Endothelial cell of umbilical vein (primary cell): ENCODE measurements around the gene CCDC195. TPM values are rescaled to one million over a fixed set of nuclear protein-coding genes. Genes with fewer than 3 reads are reported as not detected.

Source experiments
- BruUV-seq: library from RNA; stranded (reverse); fragments of 400-500 nt; replicated peaks from 2 replicates; lab custom pipeline; 2021; lab: Mats Ljungman, UMichigan
- CTCF ChIA-PET: fragments of 300-600, 350-600 bp; sonication (Branson Sonifier 250); formaldehyde crosslinking; loops from one replicate; lab custom pipeline; 2021; ENCODE audit warnings: antibody characterized with exemption, inconsistent platforms; lab: Charles Lee
- POLR2A ChIA-PET: fragments of 300-600, 350-600 bp; sonication (Branson Sonifier 250); formaldehyde crosslinking; loops from one replicate; lab custom pipeline; 2021; ENCODE audit warnings: antibody characterized with exemption, inconsistent platforms; lab: Charles Lee
- DNase-seq: peaks from one replicate; pipeline ENCODE4 v3.0.0-alpha.2; 2011; ENCODE audit warnings: low read depth, low spot score
- FAIRE-seq: peaks from 2 replicates; lab custom pipeline; 2011; peaks lifted over from hg19 to GRCh38; lab: Jason Lieb, UNC
- H2AFZ ChIP-seq: 2 replicates; pipeline ENCODE4 v1.6.0; 2012; ENCODE audit warnings: low read depth, low read length, control low read depth, inconsistent platforms
- H3K27ac ChIP-seq: 2 replicates; pipeline ENCODE4 v1.5.1; 2011; ENCODE audit warnings: low read depth, mild to moderate bottlenecking, control low read depth, low read length, moderate library complexity; ENCODE audit not compliant: insufficient read depth
- H3K27me3 ChIP-seq, 2 experiments: 2 replicates each; pipeline versions ENCODE4 v1.6.0 to v1.6.1; 2011; ENCODE audit warnings: low read length in 2 of 2, mixed read lengths in 1 of 2; ENCODE audit not compliant: control insufficient read depth in 2 of 2, insufficient read depth in 2 of 2
- H3K36me3 ChIP-seq, 2 experiments: 2 replicates in 1 of 2; 3 replicates in 1 of 2; pipeline ENCODE4 v1.5.1; 2011; ENCODE audit warnings: low read length in 2 of 2, mild to moderate bottlenecking in 1 of 2, moderate library complexity in 1 of 2; ENCODE audit not compliant: control insufficient read depth in 2 of 2, insufficient read depth in 2 of 2; ENCODE audit errors: extremely low read depth in 1 of 2
- H3K4me1 ChIP-seq: 3 replicates; pipeline ENCODE4 v1.5.1; 2011; ENCODE audit warnings: mild to moderate bottlenecking, low read length; ENCODE audit not compliant: control insufficient read depth, insufficient read depth; ENCODE audit errors: extremely low read depth
- H3K4me2 ChIP-seq: 2 replicates; pipeline ENCODE4 v1.6.1; 2011; ENCODE audit warnings: low read length, control low read depth, mixed read lengths; ENCODE audit not compliant: insufficient read depth
- H3K4me3 ChIP-seq, 3 experiments: fragments of 200-600 bp in 1 of 3; sonication (generic), shearing (Covaris generic) in 1 of 3; replicated peaks in 1 of 3; 2 replicates each; pipeline ENCODE4 v1.5.1; 2011 to 2016; ENCODE audit warnings: control low read depth in 3 of 3, low read length in 3 of 3, mild to moderate bottlenecking in 2 of 3, inconsistent platforms in 1 of 3, low read depth in 1 of 3, moderate library complexity in 1 of 3; ENCODE audit not compliant: insufficient read depth in 1 of 3
- H3K79me2 ChIP-seq: 2 replicates; pipeline ENCODE4 v1.6.0; 2012; ENCODE audit warnings: low read length, inconsistent platforms; ENCODE audit not compliant: control insufficient read depth, insufficient read depth
- H3K9ac ChIP-seq: replicated peaks from 2 replicates; pipeline ENCODE3; 2011; ENCODE audit warnings: low read length, control low read depth; ENCODE audit not compliant: insufficient read depth; ENCODE audit errors: extremely low read depth
- H3K9me1 ChIP-seq: replicated peaks from 3 replicates; pipeline ENCODE4 v1.6.0; 2011; ENCODE audit warnings: mild to moderate bottlenecking, low read length; ENCODE audit not compliant: control insufficient read depth, insufficient read depth; ENCODE audit errors: extremely low read depth
- H3K9me3 ChIP-seq: replicated peaks from 2 replicates; pipeline ENCODE4 v1.5.1; 2012; ENCODE audit warnings: low read length, inconsistent platforms; ENCODE audit not compliant: control insufficient read depth, insufficient read depth
- H4K20me1 ChIP-seq: replicated peaks from 2 replicates; pipeline ENCODE3; 2011; ENCODE audit warnings: mild to moderate bottlenecking, low read length; ENCODE audit not compliant: control insufficient read depth, insufficient read depth; ENCODE audit errors: extremely low read depth
- EZH2 ChIP-seq: IDR thresholded peaks from 2 replicates; pipeline ENCODE4 v1.6.1; 2012; ENCODE audit warnings: borderline replicate concordance, low read depth, mild to moderate bottlenecking, moderate library complexity, low read length, inconsistent platforms; ENCODE audit not compliant: severe bottlenecking
- FOS ChIP-seq: IDR thresholded peaks from 2 replicates; pipeline ENCODE4 v1.6.1; 2011; ENCODE audit warnings: mild to moderate bottlenecking, low read length, moderate library complexity, borderline replicate concordance; ENCODE audit not compliant: insufficient read depth
- GATA2 ChIP-seq: IDR thresholded peaks from 2 replicates; pipeline ENCODE4 v1.7.0; 2011; ENCODE audit warnings: low read depth, mild to moderate bottlenecking, moderate library complexity, mixed read lengths, low read length; ENCODE audit not compliant: insufficient read length, insufficient read depth
- JUN ChIP-seq: IDR thresholded peaks from 2 replicates; pipeline ENCODE4 v1.6.1; 2011; ENCODE audit warnings: borderline replicate concordance, low read depth; ENCODE audit not compliant: insufficient read length, insufficient read depth
- MYC ChIP-seq: IDR thresholded peaks from one replicate; pipeline ENCODE4 v1.6.1; 2011; ENCODE audit warnings: mild to moderate bottlenecking, low read depth, low read length
- POLR2A ChIP-seq: IDR thresholded peaks from 2 replicates; pipeline ENCODE4 v1.6.1; 2012; ENCODE audit warnings: low read depth, mild to moderate bottlenecking, control low read depth, low read length
- POLR2AphosphoS5 ChIP-seq: IDR thresholded peaks from 2 replicates; pipeline ENCODE4 v1.6.1; 2012; ENCODE audit warnings: low read depth, mild to moderate bottlenecking, control low read depth, low read length, moderate library complexity; ENCODE audit not compliant: insufficient read depth
- dilution Hi-C: fragments of 300-500 bp; cut with MboI; formaldehyde crosslinking; loops from one replicate; pipeline ENCODE4 v1.15.0; 2019; ENCODE audit warnings: low sequenced_read_pairs; ENCODE audit not compliant: extremely low pct_ligation_motif_present
- intact Hi-C: fragments of 100-400 bp; cut with micrococcal nuclease; formaldehyde crosslinking; loops from one replicate; pipeline ENCODE4 v1.10.0; 2022
- polyA plus RNA-seq, 4 experiments: library from polyadenylated mRNA; depleted of rRNA in 3 of 4; stranded (reverse) in 3 of 4; unstranded in 1 of 4; fragments of >200 nt; gene quantifications; 2 replicates each; pipeline versions ENCODE4 v1.2.1 to v1.2.3, GENCODE V29; 2011 to 2012; ENCODE audit warnings: missing spikeins in 1 of 4
- total RNA-seq: library from RNA; stranded (reverse); gene quantifications from 2 replicates; pipeline ENCODE4 v1.2.3, GENCODE V29; 2021
- TF ChIP-seq, protein P1 (sequence below): IDR thresholded peaks from 2 replicates; pipeline ENCODE4 v1.6.1; 2011; ENCODE audit not compliant: insufficient read depth, insufficient read length
- TF ChIP-seq, protein P2 (sequence below), 2 donors: IDR thresholded peaks; 1 replicate in 1 of 2; 2 replicates in 1 of 2; pipeline ENCODE4 v1.5.1; 2011; ENCODE audit warnings: low read length in 2 of 2, mild to moderate bottlenecking in 2 of 2, moderate library complexity in 2 of 2, control low read depth in 1 of 2, inconsistent platforms in 1 of 2, low read depth in 1 of 2; ENCODE audit not compliant: insufficient read depth in 1 of 2; ENCODE audit errors: extremely low read depth in 1 of 2

Gene CCDC195
- total and polyA plus RNA-seq, 2 donors (not counting 3 experiments of a cell fraction or from before 2014, with no cell fraction given) = not detected

DNA sequence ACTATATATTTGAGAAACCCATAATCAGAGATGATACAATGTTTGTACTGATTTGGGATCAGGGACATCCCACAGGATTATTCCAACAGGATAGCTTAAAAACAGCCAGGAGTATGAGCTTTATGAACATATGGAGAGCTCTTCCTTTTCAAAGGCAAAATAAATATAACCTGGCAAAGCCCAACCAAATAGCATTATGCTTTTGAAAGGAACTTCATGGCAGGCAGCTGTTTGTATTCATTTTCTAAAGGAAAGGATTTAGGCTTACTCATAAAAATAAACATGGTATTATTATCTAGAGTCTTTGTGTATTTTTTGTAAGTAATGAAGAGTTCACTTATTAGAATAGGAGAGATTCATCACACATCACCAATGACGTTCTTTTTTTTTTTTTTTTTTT lies 44.4 kb downstream of the CCDC195 start:
- CTCF ChIA-PET = interaction anchor here (0.7 to 0.8 kb wide), 3 partner anchors 12 to 68 kb away, joined by 3 to 4 read pairs (median 3); no protein-coding TSS in a partner anchor
- no TSS peak for BruUV-seq
- POLR2A ChIA-PET = no interaction called here
- H3K9me3 ChIP-seq = no peaks in the 10 kb centered on the region
- H2AFZ ChIP-seq = no peak overlapping the region
- no peak for FAIRE-seq
- H3K4me3 ChIP-seq = no peak overlapping the region
- no peaks in the 10 kb centered on the region for H3K27me3 ChIP-seq
- TF ChIP-seq POLR2A = no peak
- TF ChIP-seq JUN = no peak
- no peak for TF ChIP-seq FOS
- TF ChIP-seq, protein P1, sequence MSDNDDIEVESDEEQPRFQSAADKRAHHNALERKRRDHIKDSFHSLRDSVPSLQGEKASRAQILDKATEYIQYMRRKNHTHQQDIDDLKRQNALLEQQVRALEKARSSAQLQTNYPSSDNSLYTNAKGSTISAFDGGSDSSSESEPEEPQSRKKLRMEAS = no peak
- TF ChIP-seq POLR2AphosphoS5 = no peak
- TF ChIP-seq GATA2 = no peak
- no peak for TF ChIP-seq EZH2
- TF ChIP-seq, protein P2, sequence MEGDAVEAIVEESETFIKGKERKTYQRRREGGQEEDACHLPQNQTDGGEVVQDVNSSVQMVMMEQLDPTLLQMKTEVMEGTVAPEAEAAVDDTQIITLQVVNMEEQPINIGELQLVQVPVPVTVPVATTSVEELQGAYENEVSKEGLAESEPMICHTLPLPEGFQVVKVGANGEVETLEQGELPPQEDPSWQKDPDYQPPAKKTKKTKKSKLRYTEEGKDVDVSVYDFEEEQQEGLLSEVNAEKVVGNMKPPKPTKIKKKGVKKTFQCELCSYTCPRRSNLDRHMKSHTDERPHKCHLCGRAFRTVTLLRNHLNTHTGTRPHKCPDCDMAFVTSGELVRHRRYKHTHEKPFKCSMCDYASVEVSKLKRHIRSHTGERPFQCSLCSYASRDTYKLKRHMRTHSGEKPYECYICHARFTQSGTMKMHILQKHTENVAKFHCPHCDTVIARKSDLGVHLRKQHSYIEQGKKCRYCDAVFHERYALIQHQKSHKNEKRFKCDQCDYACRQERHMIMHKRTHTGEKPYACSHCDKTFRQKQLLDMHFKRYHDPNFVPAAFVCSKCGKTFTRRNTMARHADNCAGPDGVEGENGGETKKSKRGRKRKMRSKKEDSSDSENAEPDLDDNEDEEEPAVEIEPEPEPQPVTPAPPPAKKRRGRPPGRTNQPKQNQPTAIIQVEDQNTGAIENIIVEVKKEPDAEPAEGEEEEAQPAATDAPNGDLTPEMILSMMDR (IDR thresholded peaks at IDR 0.05; ENCODE audit: extremely low read depth in 1 of 2, insufficient read depth in 1 of 2, low read depth in 1 of 2, low read length in 2 of 2) = no peak
- no peak for TF ChIP-seq MYC
- no peak overlapping the region for H3K9ac ChIP-seq
- intact Hi-C loops (no loop called here), dilution Hi-C loops (no loop called here)
- no peaks in the 10 kb centered on the region for H3K9me1 ChIP-seq
- no peaks in the 10 kb centered on the region for H3K36me3 ChIP-seq
- H3K27ac ChIP-seq = no peak overlapping the region
- DNase-seq = no peak
- no peaks in the 10 kb centered on the region for H4K20me1 ChIP-seq
- H3K4me1 ChIP-seq = no peaks in the 10 kb centered on the region
- H3K79me2 ChIP-seq = no peaks in the 10 kb centered on the region
- H3K4me2 ChIP-seq = no peak overlapping the region
